ENCODE data around the gene GPR55.

DNA sequence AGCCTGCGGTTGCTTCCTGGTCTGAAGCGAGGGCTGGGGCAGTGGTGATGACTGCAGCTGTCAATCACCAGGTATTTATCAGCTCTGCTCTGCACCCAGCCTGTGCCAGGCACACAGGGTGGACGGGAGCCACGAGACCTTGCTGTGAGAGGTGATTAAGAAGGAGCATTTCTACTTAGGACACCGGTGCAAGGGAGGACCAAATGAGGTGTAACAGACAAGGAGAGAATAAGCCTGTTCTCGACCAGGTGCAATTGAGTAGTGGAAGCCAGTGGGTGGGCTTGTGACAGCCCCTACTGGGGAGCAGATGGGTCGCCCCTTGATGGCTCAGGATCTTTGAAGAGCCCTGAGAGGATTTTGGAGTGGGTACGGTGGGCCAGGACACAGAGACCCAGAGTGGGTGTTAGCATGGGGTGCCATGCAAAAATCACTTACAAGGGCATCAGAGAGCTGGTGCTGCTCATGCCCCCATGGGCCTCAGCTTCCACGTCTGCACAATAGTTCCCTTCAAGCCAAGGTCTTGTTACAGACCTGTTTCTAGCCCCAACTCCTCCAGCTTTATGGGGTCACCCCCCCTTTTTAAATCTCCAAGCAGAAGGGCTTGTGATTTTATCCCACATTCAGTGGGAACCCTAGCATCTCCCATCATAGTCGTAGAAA is 24.6 kb downstream of the GPR55 start:
- no peak for TF ChIP-seq CTCF (IDR thresholded peaks at IDR 0.05)
- TF ChIP-seq POLR2A (IDR thresholded peaks at IDR 0.05): no peak
